Measurements from ENCODE around the gene SLPI. TPM values are rescaled to one million over a fixed set of nuclear protein-coding genes. Genes with fewer than 3 reads are reported as not detected.
A peak's percentile ranks its signal among the peaks of the same experiment; 100 is the strongest.

SLPI gene
- total RNA-seq, 3 donors from 2014 or later: 30.6 to 310 (median 248) TPM

DNA sequence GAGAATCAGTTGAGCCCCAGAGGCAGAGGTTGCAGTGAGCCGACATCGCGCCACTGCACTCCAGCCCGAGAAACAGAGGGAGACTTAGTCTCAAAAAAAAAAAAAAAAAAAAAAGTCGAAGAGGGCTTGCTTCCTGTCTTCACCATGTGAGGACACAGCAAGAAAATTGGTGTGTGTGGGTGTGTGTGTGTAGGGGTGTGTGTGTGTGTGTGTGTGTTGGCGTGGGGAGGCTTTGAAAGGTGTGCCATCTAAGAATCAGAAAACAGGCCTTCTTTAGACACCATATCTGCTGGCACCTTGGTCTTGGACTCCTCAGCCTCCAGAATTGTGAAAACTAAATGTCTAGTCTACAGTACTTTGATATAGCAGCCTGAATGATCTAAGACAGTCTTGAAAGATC is 45.4 kb upstream of the SLPI start:
- intact Hi-C loops (cut with DNase I; ENCODE audit: low total_unique reads): no loop called here
- no peak overlapping the region for H3K27ac ChIP-seq

DNA sequence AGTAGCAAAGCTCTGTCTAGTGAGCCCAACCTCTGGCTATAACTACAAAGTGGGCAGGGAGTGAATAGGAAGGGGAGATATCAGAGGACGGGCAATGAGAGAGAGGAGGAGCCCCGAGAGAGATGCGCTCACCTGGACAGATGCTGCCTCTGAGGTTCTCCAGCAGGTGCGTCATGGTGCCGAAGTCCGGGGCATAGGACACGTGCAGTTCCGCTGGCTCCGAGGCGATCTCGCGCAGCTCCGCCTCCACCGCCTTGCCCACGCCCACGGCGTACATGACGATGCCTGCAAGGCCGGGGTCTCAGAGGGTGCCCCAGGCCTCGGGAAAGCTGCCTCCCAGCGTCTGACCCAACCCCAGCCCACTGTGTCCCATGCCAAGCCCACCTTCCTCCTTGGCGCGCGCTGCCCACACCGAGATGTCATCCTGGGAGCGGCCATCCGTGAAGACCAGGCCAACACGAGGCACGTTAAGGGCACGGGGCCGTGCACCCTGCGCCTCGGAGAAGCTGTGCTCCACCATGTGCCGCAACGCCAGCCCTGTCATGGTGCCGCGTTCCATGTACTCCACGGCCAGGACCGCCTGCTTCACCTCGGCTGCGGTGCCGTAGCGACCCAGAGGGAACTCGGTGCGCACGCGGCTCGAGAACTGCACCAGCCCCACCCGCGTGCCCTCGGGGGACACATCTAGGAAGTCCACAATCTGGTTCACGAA is 43.6 kb upstream of the SLPI start:
- Histone ChIP-seq H3K27ac (no peak overlapping the region), H3K9me3 (no peaks in the 10 kb centered on the region), H3K4me3 (no peak overlapping the region), H3K27me3 (peaks cover 0 to 3% of the 10 kb centered on the region in 2 donors), H3K36me3 (no peaks in the 10 kb centered on the region), H3K4me1 (no peaks in the 10 kb centered on the region)
- TF ChIP-seq, protein P1, sequence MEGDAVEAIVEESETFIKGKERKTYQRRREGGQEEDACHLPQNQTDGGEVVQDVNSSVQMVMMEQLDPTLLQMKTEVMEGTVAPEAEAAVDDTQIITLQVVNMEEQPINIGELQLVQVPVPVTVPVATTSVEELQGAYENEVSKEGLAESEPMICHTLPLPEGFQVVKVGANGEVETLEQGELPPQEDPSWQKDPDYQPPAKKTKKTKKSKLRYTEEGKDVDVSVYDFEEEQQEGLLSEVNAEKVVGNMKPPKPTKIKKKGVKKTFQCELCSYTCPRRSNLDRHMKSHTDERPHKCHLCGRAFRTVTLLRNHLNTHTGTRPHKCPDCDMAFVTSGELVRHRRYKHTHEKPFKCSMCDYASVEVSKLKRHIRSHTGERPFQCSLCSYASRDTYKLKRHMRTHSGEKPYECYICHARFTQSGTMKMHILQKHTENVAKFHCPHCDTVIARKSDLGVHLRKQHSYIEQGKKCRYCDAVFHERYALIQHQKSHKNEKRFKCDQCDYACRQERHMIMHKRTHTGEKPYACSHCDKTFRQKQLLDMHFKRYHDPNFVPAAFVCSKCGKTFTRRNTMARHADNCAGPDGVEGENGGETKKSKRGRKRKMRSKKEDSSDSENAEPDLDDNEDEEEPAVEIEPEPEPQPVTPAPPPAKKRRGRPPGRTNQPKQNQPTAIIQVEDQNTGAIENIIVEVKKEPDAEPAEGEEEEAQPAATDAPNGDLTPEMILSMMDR (IDR thresholded peaks at IDR 0.05): no peak
- no peak for TF ChIP-seq POLR2AphosphoS5 (IDR thresholded peaks at IDR 0.05)
- TF ChIP-seq POLR2A (IDR thresholded peaks at IDR 0.05): no peak
- intact Hi-C loops (cut with DNase I; ENCODE audit: low total_unique reads): no loop called here
- DNase-seq (ENCODE audit: low spot score in 2 of 2): no peak

More for the DNA sequence above, 45.4 kb upstream of the SLPI start:
- H3K9me3 ChIP-seq: no peaks in the 10 kb centered on the region
- no peaks in the 10 kb centered on the region for H3K4me1 ChIP-seq
- no peak overlapping the region for H3K4me3 ChIP-seq
- DNase-seq (ENCODE audit: low spot score in 2 of 2): no peak
- H3K27me3 ChIP-seq: peaks cover 0 to 8% of the 10 kb centered on the region in 2 donors
- TF ChIP-seq POLR2AphosphoS5 (IDR thresholded peaks at IDR 0.05) (no peak), POLR2A (IDR thresholded peaks at IDR 0.05) (no peak)
- TF ChIP-seq, protein P1 (IDR thresholded peaks at IDR 0.05): no peak
- H3K36me3 ChIP-seq: no peaks in the 10 kb centered on the region

DNA sequence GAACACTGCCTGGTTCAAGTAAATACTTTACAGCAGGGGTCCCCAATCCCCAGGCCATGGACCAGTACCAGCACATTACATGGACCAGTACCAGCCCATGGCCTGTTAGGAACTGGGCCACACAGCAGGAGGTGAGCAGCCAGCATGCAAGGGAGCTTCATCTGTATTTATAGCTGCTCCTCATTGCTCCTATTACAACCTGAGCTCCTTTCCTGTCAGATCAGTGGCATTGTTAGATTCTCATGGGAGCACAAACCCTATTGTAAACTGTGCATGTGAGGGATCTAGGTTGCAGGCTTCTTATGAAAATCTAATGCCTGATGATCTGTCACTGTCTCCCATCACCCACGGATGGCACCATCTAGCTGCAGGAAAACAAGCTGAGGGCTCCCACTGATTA is 40.3 kb upstream of the SLPI start:
- Histone ChIP-seq H3K4me3 (no peak overlapping the region), H3K36me3 (no peaks in the 10 kb centered on the region), H3K9me3 (no peaks in the 10 kb centered on the region), H3K27me3 (peaks cover 0 to 3% of the 10 kb centered on the region in 2 donors), H3K27ac (no peak overlapping the region), H3K4me1 (no peaks in the 10 kb centered on the region)
- intact Hi-C loops (cut with DNase I; ENCODE audit: low total_unique reads): no loop called here
- TF ChIP-seq, protein P1 (IDR thresholded peaks at IDR 0.05): no peak
- TF ChIP-seq POLR2AphosphoS5 (IDR thresholded peaks at IDR 0.05) (no peak), POLR2A (IDR thresholded peaks at IDR 0.05) (no peak)
- no peak for DNase-seq (ENCODE audit: low spot score in 2 of 2)

DNA sequence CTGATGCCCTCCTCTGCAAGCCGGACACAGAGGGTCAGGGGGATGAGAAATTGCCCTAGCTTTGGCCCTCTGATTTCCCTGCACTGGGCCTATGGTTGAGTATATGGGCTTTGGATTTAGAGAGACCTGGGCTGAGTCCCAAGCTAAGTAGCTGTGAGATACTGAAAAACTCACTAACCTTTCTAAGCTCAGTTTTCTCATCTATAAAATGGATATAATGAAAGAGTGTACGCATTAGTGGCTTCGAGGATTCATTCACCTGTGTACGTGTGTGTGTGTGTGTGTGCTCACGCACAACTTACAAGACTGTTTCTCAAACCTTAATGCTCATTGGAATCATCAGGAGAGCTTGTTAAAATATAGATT is 39.6 kb upstream of the SLPI start:
- Histone ChIP-seq H3K36me3 (no peaks in the 10 kb centered on the region), H3K9me3 (no peaks in the 10 kb centered on the region), H3K27ac (no peak overlapping the region), H3K4me1 (no peaks in the 10 kb centered on the region), H3K4me3 (peak overlapping the region; percentile 48 to 74 (median 57)), H3K27me3 (peaks cover 0 to 3% of the 10 kb centered on the region in 2 donors)
- DNase-seq (ENCODE audit: low spot score in 2 of 2): no peak
- intact Hi-C loops (cut with DNase I; ENCODE audit: low total_unique reads): no loop called here
- TF ChIP-seq, protein P1 (IDR thresholded peaks at IDR 0.05): no peak
- no peak for TF ChIP-seq POLR2AphosphoS5 (IDR thresholded peaks at IDR 0.05)
- TF ChIP-seq POLR2A (IDR thresholded peaks at IDR 0.05): no peak
